ENCODE results near the gene CT45A5.
"Not testable (repeated sequence)": the region's sequence is repeated elsewhere in the genome, so short reads cannot be mapped to it uniquely, and the experiment has no call there.

DNA sequence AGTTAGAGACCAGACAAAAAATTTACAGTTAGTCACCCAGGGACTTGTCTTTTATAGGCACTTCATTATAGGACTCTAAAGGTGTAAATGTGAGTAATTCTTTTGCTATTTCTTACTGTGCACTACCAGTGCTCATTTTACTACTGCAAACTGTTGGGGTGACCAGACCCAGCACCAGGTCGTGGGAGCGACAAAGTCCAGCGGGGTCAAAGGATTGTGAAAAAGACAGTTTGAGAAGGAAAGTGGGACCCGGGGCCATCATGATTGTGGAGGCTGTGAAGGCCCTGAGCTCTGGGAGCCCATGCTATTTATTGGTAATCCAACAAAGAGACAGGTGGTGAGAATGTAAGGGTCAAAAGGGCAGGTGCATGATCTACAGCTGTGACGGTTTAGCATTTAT lies 50.6 kb downstream of the CT45A5 start:
- not testable (repeated sequence) for TF ChIP-seq POLR2A (IDR thresholded peaks at IDR 0.05; ENCODE audit: low read length); GATA1 (IDR thresholded peaks at IDR 0.05; ENCODE audit: low read depth, low read length)
